Transverse colon (tissue), 4 donors: ENCODE data around the gene GLP1R.

ENCODE experiments used
- CTCF ChIP-seq, 5 experiments: fragments of 200-600 bp in 3 of 5; fragments of 450-650 bp in 2 of 5; sonication (generic) in 3 of 5; IDR thresholded peaks; 1 replicate in 2 of 5; 2 replicates in 3 of 5; pipeline ENCODE4 v1.5.1; 2016 to 2017; ENCODE audit warnings: antibody characterized with exemption in 5 of 5, inconsistent platforms in 3 of 5, mild to moderate bottlenecking in 2 of 5, moderate library complexity in 1 of 5
- EP300 ChIP-seq: sonication (generic); formaldehyde crosslinking; IDR thresholded peaks from one replicate; pipeline ENCODE4 v1.6.1; 2017; ENCODE audit warnings: antibody characterized with exemption, low read depth
- POLR2A ChIP-seq: fragments of 450-650 bp; IDR thresholded peaks from one replicate; pipeline ENCODE4 v1.6.1; 2016; ENCODE audit warnings: antibody characterized with exemption, mild to moderate bottlenecking, moderate library complexity
- POLR2AphosphoS5 ChIP-seq, 3 donors: sonication (generic); formaldehyde crosslinking; IDR thresholded peaks; one replicate each; pipeline ENCODE4 v1.6.1; 2016; ENCODE audit warnings: antibody characterized with exemption in 3 of 3

- TF ChIP-seq CTCF (IDR thresholded peaks at IDR 0.05), result no peak
- TF ChIP-seq POLR2A, result no peak
- TF ChIP-seq EP300, result no peak
- TF ChIP-seq POLR2AphosphoS5 (IDR thresholded peaks at IDR 0.05), result no peak
These were observed at the start of gene GLP1R for GRCh38 chr6:39048481-39049399.
